Esophagus muscularis mucosa (tissue), 4 donors: ENCODE results near the gene EIF4G3. TPM values are rescaled to one million over a fixed set of nuclear protein-coding genes. Genes with fewer than 3 reads are reported as not detected.

Experiments
- DNase-seq: peaks from one replicate; pipeline ENCODE4 v3.0.0-alpha.2; 2017; ENCODE audit errors: extremely low spot score
- H3K27ac ChIP-seq, 4 donors: fragments of 200-600 bp; sonication (generic); replicated peaks in 1 of 4; 1 replicate in 3 of 4; 2 replicates in 1 of 4; pipeline ENCODE4 v1.5.1; 2016 to 2019; ENCODE audit warnings: mild to moderate bottlenecking in 1 of 4
- H3K27me3 ChIP-seq, 4 donors: fragments of 200-600 bp; sonication (generic); one replicate each; pipeline versions ENCODE4 v1.5.1 to v1.6.0; 2016 to 2019
- H3K36me3 ChIP-seq, 4 donors: fragments of 200-600 bp; sonication (generic); one replicate each; pipeline ENCODE4 v1.5.1; 2016 to 2019
- H3K4me1 ChIP-seq, 4 donors: fragments of 200-600 bp; sonication (generic); one replicate each; pipeline ENCODE4 v1.5.1; 2016 to 2019
- H3K4me3 ChIP-seq, 4 donors: fragments of 200-600 bp; sonication (generic); 1 replicate in 2 of 4; 2 replicates in 2 of 4; pipeline ENCODE4 v1.5.1; 2016 to 2019; ENCODE audit warnings: mild to moderate bottlenecking in 4 of 4, moderate library complexity in 1 of 4
- H3K9me3 ChIP-seq, 4 donors: fragments of 200-600 bp; sonication (generic); 1 replicate in 3 of 4; 2 replicates in 1 of 4; pipeline ENCODE4 v1.5.1; 2016 to 2019
- EP300 ChIP-seq: sonication (generic); formaldehyde crosslinking; IDR thresholded peaks from one replicate; pipeline ENCODE4 v1.6.1; 2017; ENCODE audit warnings: antibody characterized with exemption
- POLR2A ChIP-seq: fragments of 450-650 bp; IDR thresholded peaks from one replicate; pipeline ENCODE4 v1.6.1; 2017; ENCODE audit warnings: antibody characterized with exemption, moderate library complexity, mild to moderate bottlenecking, low read depth
- POLR2AphosphoS5 ChIP-seq, 2 donors: sonication (generic); formaldehyde crosslinking; IDR thresholded peaks; one replicate each; pipeline ENCODE4 v1.6.1; 2017; ENCODE audit warnings: antibody characterized with exemption in 2 of 2
- WGBS: methylation state at CpG from one replicate; pipeline ENCODE4 v1.1.5; 2018; 5-methylcytosine and 5-hydroxymethylcytosine counted together
- intact Hi-C: fragments of 100-400 bp; cut with DNase I; formaldehyde crosslinking; loops from one replicate; pipeline ENCODE4 v1.15.1; 2023
- total RNA-seq, 4 donors: library from RNA; depleted of rRNA; stranded (reverse); fragments of >200 nt; gene quantifications; one replicate each; pipeline versions ENCODE4 v1.1.0 to v1.2.1, GENCODE V29; 2016
- TF ChIP-seq, protein P1 (sequence below), 3 experiments: fragments of 200-600 bp in 2 of 3; fragments of 450-650 bp in 1 of 3; sonication (generic) in 2 of 3; IDR thresholded peaks; one replicate each; pipeline ENCODE4 v1.5.1; 2017 to 2019; ENCODE audit warnings: antibody characterized with exemption in 3 of 3, mild to moderate bottlenecking in 2 of 3, moderate library complexity in 1 of 3

The EIF4G3 gene
- total RNA-seq, 4 donors from 2014 or later: 43.7 to 64.0 (median 62.2) TPM

DNA sequence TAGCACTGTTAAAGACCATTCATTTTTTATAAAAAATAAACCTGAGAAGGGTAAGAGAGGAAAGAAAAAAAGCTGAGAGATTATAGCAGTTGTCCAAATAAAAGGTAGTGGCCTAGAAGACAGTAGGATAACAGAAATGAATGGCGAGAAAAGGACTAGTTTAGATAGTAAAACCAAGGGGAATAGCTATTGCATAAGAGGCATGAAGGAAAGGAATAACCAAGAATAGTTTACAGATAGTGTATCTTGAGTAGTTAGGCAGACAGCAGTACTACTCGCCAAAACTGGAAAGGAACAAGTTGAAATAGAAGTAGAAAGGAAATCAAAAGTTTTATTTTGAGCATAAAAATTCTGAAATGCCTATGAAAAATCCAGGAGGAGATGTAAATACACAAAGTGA lies 70.5 kb downstream of the EIF4G3 start:
- Histone ChIP-seq H3K27me3 (no peaks in the 10 kb centered on the region), H3K4me3 (no peak overlapping the region), H3K9me3 (no peaks in the 10 kb centered on the region), H3K36me3 (peaks cover 0 to 9% (median 6%) of the 10 kb centered on the region in 4 donors), H3K4me1 (peaks cover 0 to 6% (median 1%) of the 10 kb centered on the region in 4 donors), H3K27ac (no peak overlapping the region)
- TF ChIP-seq POLR2A (no peak), POLR2AphosphoS5 (IDR thresholded peaks at IDR 0.05) (no peak), EP300 (no peak)
- TF ChIP-seq, protein P1, sequence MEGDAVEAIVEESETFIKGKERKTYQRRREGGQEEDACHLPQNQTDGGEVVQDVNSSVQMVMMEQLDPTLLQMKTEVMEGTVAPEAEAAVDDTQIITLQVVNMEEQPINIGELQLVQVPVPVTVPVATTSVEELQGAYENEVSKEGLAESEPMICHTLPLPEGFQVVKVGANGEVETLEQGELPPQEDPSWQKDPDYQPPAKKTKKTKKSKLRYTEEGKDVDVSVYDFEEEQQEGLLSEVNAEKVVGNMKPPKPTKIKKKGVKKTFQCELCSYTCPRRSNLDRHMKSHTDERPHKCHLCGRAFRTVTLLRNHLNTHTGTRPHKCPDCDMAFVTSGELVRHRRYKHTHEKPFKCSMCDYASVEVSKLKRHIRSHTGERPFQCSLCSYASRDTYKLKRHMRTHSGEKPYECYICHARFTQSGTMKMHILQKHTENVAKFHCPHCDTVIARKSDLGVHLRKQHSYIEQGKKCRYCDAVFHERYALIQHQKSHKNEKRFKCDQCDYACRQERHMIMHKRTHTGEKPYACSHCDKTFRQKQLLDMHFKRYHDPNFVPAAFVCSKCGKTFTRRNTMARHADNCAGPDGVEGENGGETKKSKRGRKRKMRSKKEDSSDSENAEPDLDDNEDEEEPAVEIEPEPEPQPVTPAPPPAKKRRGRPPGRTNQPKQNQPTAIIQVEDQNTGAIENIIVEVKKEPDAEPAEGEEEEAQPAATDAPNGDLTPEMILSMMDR (IDR thresholded peaks at IDR 0.05): no peak
- 94% methylated on average over 2 of the region's 2 CpGs for WGBS
- intact Hi-C loops: no loop called here
- no peak for DNase-seq

DNA sequence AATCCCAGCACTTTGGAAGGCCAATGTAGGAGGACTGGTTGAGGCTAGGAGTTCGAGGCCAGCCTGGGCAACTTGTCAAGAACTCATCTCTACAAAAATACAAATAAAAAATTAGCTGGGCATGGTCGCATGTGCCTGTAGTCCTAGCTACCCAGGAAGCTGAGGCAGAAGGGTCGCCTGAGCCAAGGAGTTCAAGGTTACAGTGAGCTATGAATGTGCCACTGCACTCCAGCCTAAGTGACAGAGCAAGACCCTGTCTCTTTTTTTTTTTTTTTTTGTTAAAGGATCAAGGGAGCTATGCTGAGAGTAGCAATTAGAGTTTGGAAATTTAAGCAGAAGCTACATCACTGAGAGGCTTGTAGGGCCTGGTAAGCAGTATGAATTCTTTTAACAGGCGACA lies 70.9 kb downstream of the EIF4G3 start:
- TF ChIP-seq EP300 (no peak), POLR2AphosphoS5 (IDR thresholded peaks at IDR 0.05) (no peak), POLR2A (no peak)
- TF ChIP-seq, protein P1 (IDR thresholded peaks at IDR 0.05): no peak
- Histone ChIP-seq H3K9me3 (no peaks in the 10 kb centered on the region), H3K36me3 (peaks cover 0 to 9% (median 6%) of the 10 kb centered on the region in 4 donors), H3K4me1 (peaks cover 0 to 6% (median 1%) of the 10 kb centered on the region in 4 donors), H3K27me3 (no peaks in the 10 kb centered on the region), H3K27ac (no peak overlapping the region), H3K4me3 (no peak overlapping the region)
- no peak for DNase-seq
- WGBS: 94% methylated on average over 4 of the region's 4 CpGs
- intact Hi-C loops: no loop called here

DNA sequence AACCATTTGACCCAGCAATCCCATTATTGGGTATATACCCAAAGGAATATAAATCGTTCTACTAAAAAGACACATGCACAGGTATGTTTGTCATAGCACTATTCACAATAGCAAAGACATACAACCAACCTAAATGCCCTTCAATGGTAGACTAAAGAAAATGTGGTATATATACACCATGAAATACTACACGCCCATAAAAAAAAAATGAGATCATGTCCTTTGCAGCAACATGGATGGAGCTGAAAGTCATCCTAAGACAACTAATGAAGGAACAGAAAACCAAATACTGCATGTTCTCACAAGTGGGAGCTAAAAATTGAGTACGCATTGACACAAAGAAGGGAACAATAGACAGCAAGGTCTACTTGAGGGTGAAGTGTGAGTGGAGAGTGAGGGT lies 72.0 kb downstream of the EIF4G3 start:
- Histone ChIP-seq H3K4me1 (peaks cover 0 to 6% (median 1%) of the 10 kb centered on the region in 4 donors), H3K27ac (no peak overlapping the region), H3K9me3 (no peaks in the 10 kb centered on the region), H3K27me3 (no peaks in the 10 kb centered on the region), H3K36me3 (peaks cover 0 to 9% (median 6%) of the 10 kb centered on the region in 4 donors), H3K4me3 (no peak overlapping the region)
- intact Hi-C loops: no loop called here
- no peak for TF ChIP-seq POLR2AphosphoS5 (IDR thresholded peaks at IDR 0.05)
- TF ChIP-seq POLR2A: no peak
- TF ChIP-seq, protein P1 (IDR thresholded peaks at IDR 0.05): no peak
- no peak for TF ChIP-seq EP300
- 99% methylated on average over 3 of the region's 3 CpGs for WGBS
- DNase-seq: no peak

DNA sequence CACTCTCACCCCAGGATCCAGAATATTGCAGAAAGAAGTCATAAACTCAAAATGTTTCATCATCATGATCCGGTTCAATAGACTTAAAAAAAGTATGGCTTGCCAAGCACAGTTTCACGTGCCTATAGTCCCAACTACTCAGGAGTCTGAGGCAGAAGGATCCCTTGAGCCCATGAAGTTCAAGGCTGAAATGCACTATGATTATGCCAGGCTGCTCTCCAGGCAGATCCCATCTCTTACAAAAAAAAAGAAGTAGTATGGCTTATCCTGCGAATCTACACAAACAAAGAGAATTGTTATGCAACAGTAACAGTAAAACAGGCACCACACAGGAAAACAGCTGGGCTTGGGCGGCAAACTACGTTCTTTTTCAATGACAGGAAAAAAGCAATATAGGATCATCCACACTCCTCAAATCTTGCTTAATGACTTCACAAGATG lies 76.2 kb downstream of the EIF4G3 start:
- Histone ChIP-seq H3K9me3 (no peaks in the 10 kb centered on the region), H3K4me1 (peaks cover 0 to 6% (median 1%) of the 10 kb centered on the region in 4 donors), H3K4me3 (no peak overlapping the region), H3K27me3 (no peaks in the 10 kb centered on the region), H3K27ac (no peak overlapping the region), H3K36me3 (peaks cover 0 to 9% (median 6%) of the 10 kb centered on the region in 4 donors)
- WGBS: 62% methylated on average over 5 of the region's 5 CpGs
- intact Hi-C loops: no loop called here
- no peak for DNase-seq
- TF ChIP-seq POLR2A (no peak), EP300 (no peak), POLR2AphosphoS5 (IDR thresholded peaks at IDR 0.05) (no peak)
- TF ChIP-seq, protein P1 (IDR thresholded peaks at IDR 0.05): no peak

DNA sequence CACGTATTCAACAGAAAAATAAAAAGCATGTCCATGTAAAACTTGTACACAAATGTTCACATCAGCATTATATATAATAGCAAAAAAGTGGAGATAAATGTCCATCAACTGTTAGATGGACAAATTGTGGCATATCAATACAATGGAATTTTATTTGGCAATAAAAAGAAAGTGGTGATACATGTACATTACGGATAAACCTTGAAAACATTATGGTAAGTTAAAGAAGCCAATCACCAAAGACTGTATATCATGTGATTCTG lies 76.9 kb downstream of the EIF4G3 start:
- peaks cover 0 to 6% (median 1%) of the 10 kb centered on the region in 4 donors for H3K4me1 ChIP-seq
- no peak for DNase-seq
- TF ChIP-seq EP300 (no peak), POLR2A (no peak)
- TF ChIP-seq, protein P1 (IDR thresholded peaks at IDR 0.05): no peak
- H3K36me3 ChIP-seq: peaks cover 0 to 5% (median 2%) of the 10 kb centered on the region in 4 donors
- no peak overlapping the region for H3K4me3 ChIP-seq
- H3K27ac ChIP-seq: no peak overlapping the region
- H3K27me3 ChIP-seq: no peaks in the 10 kb centered on the region
- intact Hi-C loops: no loop called here
- no peaks in the 10 kb centered on the region for H3K9me3 ChIP-seq
- WGBS: 88% methylated on average over 2 of the region's 2 CpGs
